GM23338 (cell line): ENCODE data around the gene MOB2. TPM values are rescaled to one million over a fixed set of nuclear protein-coding genes. Genes with fewer than 3 reads are reported as not detected.

ENCODE experiments used
- ATAC-seq: fragments of 200-7000 bp; cut with Tn5 transposase; 3 replicates; pipeline ENCODE4 v1.9.1; 2020
- DNase-seq: peaks from one replicate; pipeline ENCODE4 v3.0.0-alpha.2; 2015; ENCODE audit warnings: low spot score
- H2AFZ ChIP-seq: fragments of 200-600 bp; sonication (generic); 2 replicates; pipeline ENCODE4 v1.8.0; 2016; ENCODE audit warnings: antibody characterized with exemption, mild to moderate bottlenecking, moderate library complexity
- H3F3A ChIP-seq: fragments of 200-600 bp; sonication (generic); replicated peaks from 2 replicates; pipeline ENCODE4 v1.8.0; 2017; ENCODE audit warnings: antibody characterized with exemption, mixed run types, low read depth
- H3K27ac ChIP-seq: fragments of 200-600 bp; sonication (generic); 2 replicates; pipeline ENCODE4 v1.6.1; 2016; ENCODE audit warnings: low read depth
- H3K27me3 ChIP-seq: fragments of 200-600 bp; sonication (generic); 2 replicates; pipeline ENCODE4 v1.8.0; 2016; ENCODE audit warnings: mild to moderate bottlenecking, mixed run types, moderate library complexity; ENCODE audit not compliant: insufficient read depth
- H3K36me3 ChIP-seq: fragments of 200-600 bp; sonication (generic); 2 replicates; pipeline ENCODE4 v1.8.0; 2016; ENCODE audit warnings: mild to moderate bottlenecking; ENCODE audit not compliant: insufficient read depth
- H3K4me1 ChIP-seq: fragments of 200-600 bp; sonication (generic); 2 replicates; pipeline ENCODE4 v1.8.0; 2016; ENCODE audit warnings: mild to moderate bottlenecking, moderate library complexity; ENCODE audit not compliant: insufficient read depth
- H3K4me2 ChIP-seq: fragments of 200-600 bp; sonication (generic); 2 replicates; pipeline ENCODE4 v1.7.1; 2017; ENCODE audit warnings: mixed run types
- H3K4me3 ChIP-seq: fragments of 200-600 bp; sonication (generic); 2 replicates; pipeline ENCODE4 v1.6.1; 2016; ENCODE audit warnings: mixed run types
- H3K79me2 ChIP-seq: fragments of 200-600 bp; sonication (generic); replicated peaks from 2 replicates; pipeline ENCODE4 v1.8.0; 2017; ENCODE audit warnings: mild to moderate bottlenecking; ENCODE audit not compliant: insufficient read depth
- H3K9me2 ChIP-seq: fragments of 200-600 bp; sonication (generic); 2 replicates; pipeline ENCODE4 v1.8.0; 2017; ENCODE audit not compliant: insufficient read depth
- H4K20me1 ChIP-seq: fragments of 200-600 bp; sonication (generic); replicated peaks from 2 replicates; pipeline ENCODE4 v1.8.0; 2017; ENCODE audit warnings: mild to moderate bottlenecking; ENCODE audit not compliant: insufficient read depth
- H3K27ac Mint-ChIP-seq: 2 replicates; pipeline ENCODE4 v1.8.0; 2020; ENCODE audit warnings: inconsistent platforms, mild to moderate bottlenecking, moderate library complexity, mixed read lengths
- H3K27me3 Mint-ChIP-seq: 3 replicates; pipeline ENCODE4 v1.8.0; 2022; ENCODE audit warnings: low read depth, mild to moderate bottlenecking, moderate library complexity, mixed read lengths, inconsistent platforms; ENCODE audit not compliant: insufficient read depth, poor library complexity
- H3K36me3 Mint-ChIP-seq: 3 replicates; pipeline ENCODE4 v1.8.0; 2021; ENCODE audit warnings: low read depth, mild to moderate bottlenecking, inconsistent platforms, moderate library complexity, mixed read lengths
- H3K4me1 Mint-ChIP-seq: 3 replicates; pipeline ENCODE4 v1.8.0; 2020; ENCODE audit warnings: mild to moderate bottlenecking, inconsistent platforms, mixed read lengths
- H3K4me3 Mint-ChIP-seq: 3 replicates; pipeline ENCODE4 v1.8.0; 2021; ENCODE audit warnings: moderate library complexity, mild to moderate bottlenecking, inconsistent platforms, mixed read lengths
- H3K9me3 Mint-ChIP-seq: 3 replicates; pipeline ENCODE4 v1.8.0; 2020; ENCODE audit warnings: moderate library complexity, mild to moderate bottlenecking, inconsistent platforms, mixed read lengths
- CREB1 ChIP-seq: fragments of 250-450 bp; sonication (Bioruptor Pico); IDR thresholded peaks from 2 replicates; pipeline ENCODE4 v1.5.0; 2020; ENCODE audit warnings: low read depth, mild to moderate bottlenecking, moderate library complexity
- EZH2 ChIP-seq: fragments of 200-600 bp; sonication (generic); IDR thresholded peaks from one replicate; pipeline ENCODE4 v1.8.0; 2017; ENCODE audit warnings: antibody characterized with exemption, mild to moderate bottlenecking, low read depth; ENCODE audit not compliant: unreplicated experiment
- EZH2phosphoT487 ChIP-seq: fragments of 200-600 bp; sonication (generic); IDR thresholded peaks from one replicate; pipeline ENCODE4 v1.8.1; 2018; ENCODE audit warnings: antibody characterized with exemption; ENCODE audit not compliant: unreplicated experiment
- STAT1 ChIP-seq: IDR thresholded peaks from one replicate; pipeline ENCODE4 v1.6.1; 2016; ENCODE audit warnings: antibody characterized with exemption; ENCODE audit not compliant: unreplicated experiment
- ZNF114 ChIP-seq: fragments of 250-450 bp; sonication (Bioruptor Pico); IDR thresholded peaks from 2 replicates; pipeline ENCODE4 v1.5.0; 2020; ENCODE audit warnings: mild to moderate bottlenecking, moderate library complexity
- polyA plus RNA-seq: library from polyadenylated mRNA; unstranded; fragments of >200 nt; fragmentation: Nextera tagmentation; extraction: Ambion mirVana; gene quantifications from 2 replicates; pipeline ENCODE4 v1.2.1, GENCODE V29; 2016
- total RNA-seq: library from RNA; depleted of rRNA; stranded (reverse); fragments of >200 nt; shearing (Covaris generic); gene quantifications from 2 replicates; pipeline ENCODE4 v1.2.3, GENCODE V29; 2014
- TF ChIP-seq, protein P1 (sequence below): fragments of 250-450 bp; sonication (Bioruptor Pico); IDR thresholded peaks from 2 replicates; pipeline ENCODE4 v1.5.0; 2020; ENCODE audit warnings: mild to moderate bottlenecking, moderate library complexity
- TF ChIP-seq, protein P2 (sequence below): IDR thresholded peaks from one replicate; pipeline ENCODE4 v1.6.1; 2018; ENCODE audit warnings: antibody characterized with exemption; ENCODE audit not compliant: unreplicated experiment
- TF ChIP-seq, protein P3 (sequence below): IDR thresholded peaks from 2 replicates; pipeline ENCODE4 v1.6.1; 2016; ENCODE audit warnings: antibody characterized with exemption

The MOB2 gene
- total and polyA plus RNA-seq, 2 experiments from 2014 or later = 10.1 to 19.7 TPM

- TF ChIP-seq, protein P1, sequence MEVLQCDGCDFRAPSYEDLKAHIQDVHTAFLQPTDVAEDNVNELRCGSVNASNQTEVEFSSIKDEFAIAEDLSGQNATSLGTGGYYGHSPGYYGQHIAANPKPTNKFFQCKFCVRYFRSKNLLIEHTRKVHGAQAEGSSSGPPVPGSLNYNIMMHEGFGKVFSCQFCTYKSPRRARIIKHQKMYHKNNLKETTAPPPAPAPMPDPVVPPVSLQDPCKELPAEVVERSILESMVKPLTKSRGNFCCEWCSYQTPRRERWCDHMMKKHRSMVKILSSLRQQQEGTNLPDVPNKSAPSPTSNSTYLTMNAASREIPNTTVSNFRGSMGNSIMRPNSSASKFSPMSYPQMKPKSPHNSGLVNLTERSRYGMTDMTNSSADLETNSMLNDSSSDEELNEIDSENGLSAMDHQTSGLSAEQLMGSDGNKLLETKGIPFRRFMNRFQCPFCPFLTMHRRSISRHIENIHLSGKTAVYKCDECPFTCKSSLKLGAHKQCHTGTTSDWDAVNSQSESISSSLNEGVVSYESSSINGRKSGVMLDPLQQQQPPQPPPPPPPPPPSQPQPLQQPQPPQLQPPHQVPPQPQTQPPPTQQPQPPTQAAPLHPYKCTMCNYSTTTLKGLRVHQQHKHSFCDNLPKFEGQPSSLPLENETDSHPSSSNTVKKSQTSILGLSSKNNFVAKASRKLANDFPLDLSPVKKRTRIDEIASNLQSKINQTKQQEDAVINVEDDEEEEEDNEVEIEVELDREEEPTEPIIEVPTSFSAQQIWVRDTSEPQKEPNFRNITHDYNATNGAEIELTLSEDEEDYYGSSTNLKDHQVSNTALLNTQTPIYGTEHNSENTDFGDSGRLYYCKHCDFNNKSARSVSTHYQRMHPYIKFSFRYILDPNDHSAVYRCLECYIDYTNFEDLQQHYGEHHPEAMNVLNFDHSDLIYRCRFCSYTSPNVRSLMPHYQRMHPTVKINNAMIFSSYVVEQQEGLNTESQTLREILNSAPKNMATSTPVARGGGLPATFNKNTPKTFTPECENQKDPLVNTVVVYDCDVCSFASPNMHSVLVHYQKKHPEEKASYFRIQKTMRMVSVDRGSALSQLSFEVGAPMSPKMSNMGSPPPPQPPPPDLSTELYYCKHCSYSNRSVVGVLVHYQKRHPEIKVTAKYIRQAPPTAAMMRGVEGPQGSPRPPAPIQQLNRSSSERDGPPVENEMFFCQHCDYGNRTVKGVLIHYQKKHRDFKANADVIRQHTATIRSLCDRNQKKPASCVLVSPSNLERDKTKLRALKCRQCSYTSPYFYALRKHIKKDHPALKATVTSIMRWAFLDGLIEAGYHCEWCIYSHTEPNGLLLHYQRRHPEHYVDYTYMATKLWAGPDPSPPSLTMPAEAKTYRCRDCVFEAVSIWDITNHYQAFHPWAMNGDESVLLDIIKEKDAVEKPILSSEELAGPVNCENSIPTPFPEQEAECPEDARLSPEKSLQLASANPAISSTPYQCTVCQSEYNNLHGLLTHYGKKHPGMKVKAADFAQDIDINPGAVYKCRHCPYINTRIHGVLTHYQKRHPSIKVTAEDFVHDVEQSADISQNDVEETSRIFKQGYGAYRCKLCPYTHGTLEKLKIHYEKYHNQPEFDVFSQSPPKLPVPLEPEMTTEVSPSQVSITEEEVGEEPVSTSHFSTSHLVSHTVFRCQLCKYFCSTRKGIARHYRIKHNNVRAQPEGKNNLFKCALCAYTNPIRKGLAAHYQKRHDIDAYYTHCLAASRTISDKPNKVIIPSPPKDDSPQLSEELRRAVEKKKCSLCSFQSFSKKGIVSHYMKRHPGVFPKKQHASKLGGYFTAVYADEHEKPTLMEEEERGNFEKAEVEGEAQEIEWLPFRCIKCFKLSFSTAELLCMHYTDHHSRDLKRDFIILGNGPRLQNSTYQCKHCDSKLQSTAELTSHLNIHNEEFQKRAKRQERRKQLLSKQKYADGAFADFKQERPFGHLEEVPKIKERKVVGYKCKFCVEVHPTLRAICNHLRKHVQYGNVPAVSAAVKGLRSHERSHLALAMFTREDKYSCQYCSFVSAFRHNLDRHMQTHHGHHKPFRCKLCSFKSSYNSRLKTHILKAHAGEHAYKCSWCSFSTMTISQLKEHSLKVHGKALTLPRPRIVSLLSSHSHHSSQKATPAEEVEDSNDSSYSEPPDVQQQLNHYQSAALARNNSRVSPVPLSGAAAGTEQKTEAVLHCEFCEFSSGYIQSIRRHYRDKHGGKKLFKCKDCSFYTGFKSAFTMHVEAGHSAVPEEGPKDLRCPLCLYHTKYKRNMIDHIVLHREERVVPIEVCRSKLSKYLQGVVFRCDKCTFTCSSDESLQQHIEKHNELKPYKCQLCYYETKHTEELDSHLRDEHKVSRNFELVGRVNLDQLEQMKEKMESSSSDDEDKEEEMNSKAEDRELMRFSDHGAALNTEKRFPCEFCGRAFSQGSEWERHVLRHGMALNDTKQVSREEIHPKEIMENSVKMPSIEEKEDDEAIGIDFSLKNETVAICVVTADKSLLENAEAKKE (CRISPR knock-in tag) = no peak
Observed at GRCh38 chr11:1473011-1473628, 13.5 kb downstream of the MOB2 start (continued).

- H3K27ac Mint-ChIP-seq = no peak overlapping the region
- H3F3A ChIP-seq = no peaks in the 10 kb centered on the region
- TF ChIP-seq, protein P2, sequence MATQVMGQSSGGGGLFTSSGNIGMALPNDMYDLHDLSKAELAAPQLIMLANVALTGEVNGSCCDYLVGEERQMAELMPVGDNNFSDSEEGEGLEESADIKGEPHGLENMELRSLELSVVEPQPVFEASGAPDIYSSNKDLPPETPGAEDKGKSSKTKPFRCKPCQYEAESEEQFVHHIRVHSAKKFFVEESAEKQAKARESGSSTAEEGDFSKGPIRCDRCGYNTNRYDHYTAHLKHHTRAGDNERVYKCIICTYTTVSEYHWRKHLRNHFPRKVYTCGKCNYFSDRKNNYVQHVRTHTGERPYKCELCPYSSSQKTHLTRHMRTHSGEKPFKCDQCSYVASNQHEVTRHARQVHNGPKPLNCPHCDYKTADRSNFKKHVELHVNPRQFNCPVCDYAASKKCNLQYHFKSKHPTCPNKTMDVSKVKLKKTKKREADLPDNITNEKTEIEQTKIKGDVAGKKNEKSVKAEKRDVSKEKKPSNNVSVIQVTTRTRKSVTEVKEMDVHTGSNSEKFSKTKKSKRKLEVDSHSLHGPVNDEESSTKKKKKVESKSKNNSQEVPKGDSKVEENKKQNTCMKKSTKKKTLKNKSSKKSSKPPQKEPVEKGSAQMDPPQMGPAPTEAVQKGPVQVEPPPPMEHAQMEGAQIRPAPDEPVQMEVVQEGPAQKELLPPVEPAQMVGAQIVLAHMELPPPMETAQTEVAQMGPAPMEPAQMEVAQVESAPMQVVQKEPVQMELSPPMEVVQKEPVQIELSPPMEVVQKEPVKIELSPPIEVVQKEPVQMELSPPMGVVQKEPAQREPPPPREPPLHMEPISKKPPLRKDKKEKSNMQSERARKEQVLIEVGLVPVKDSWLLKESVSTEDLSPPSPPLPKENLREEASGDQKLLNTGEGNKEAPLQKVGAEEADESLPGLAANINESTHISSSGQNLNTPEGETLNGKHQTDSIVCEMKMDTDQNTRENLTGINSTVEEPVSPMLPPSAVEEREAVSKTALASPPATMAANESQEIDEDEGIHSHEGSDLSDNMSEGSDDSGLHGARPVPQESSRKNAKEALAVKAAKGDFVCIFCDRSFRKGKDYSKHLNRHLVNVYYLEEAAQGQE = no peak
- TF ChIP-seq, protein P3, sequence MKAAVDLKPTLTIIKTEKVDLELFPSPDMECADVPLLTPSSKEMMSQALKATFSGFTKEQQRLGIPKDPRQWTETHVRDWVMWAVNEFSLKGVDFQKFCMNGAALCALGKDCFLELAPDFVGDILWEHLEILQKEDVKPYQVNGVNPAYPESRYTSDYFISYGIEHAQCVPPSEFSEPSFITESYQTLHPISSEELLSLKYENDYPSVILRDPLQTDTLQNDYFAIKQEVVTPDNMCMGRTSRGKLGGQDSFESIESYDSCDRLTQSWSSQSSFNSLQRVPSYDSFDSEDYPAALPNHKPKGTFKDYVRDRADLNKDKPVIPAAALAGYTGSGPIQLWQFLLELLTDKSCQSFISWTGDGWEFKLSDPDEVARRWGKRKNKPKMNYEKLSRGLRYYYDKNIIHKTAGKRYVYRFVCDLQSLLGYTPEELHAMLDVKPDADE = no peak
- TF ChIP-seq CREB1 (CRISPR knock-in tag) (no peak), EZH2 (no peak), STAT1 (no peak), EZH2phosphoT487 (no peak), ZNF114 (CRISPR knock-in tag) (no peak)
Observed at GRCh38 chr11:1472180-1473005, 14.2 kb downstream of the MOB2 start.

More at GRCh38 chr11:1472180-1473005, 14.2 kb downstream of the MOB2 start:
- no peak overlapping the region for H3K4me2 ChIP-seq
- Mint-ChIP-seq H3K36me3 (no peaks in the 10 kb centered on the region), H3K9me3 (no peaks in the 10 kb centered on the region), H3K4me3 (no peak overlapping the region), H3K4me1 (no peaks in the 10 kb centered on the region; the same call in 2 of the 3 replicates), H3K27me3 (peaks cover 4% of the 10 kb centered on the region)
- no peak overlapping the region for H3K4me3 ChIP-seq
- no peak overlapping the region for H3K27ac ChIP-seq
- H3K9me2 ChIP-seq = no peaks in the 10 kb centered on the region
- H2AFZ ChIP-seq = no peak overlapping the region
- ATAC-seq = no peak
- H3K4me1 ChIP-seq = no peaks in the 10 kb centered on the region
- no peak for DNase-seq
- H3K36me3 ChIP-seq = no peaks in the 10 kb centered on the region
- H4K20me1 ChIP-seq = peaks cover 7% of the 10 kb centered on the region
- H3K79me2 ChIP-seq = no peaks in the 10 kb centered on the region
- no peaks in the 10 kb centered on the region for H3K27me3 ChIP-seq
